ENCODE data around the gene HOXC5.

The HOXC5 gene

GRCh38 chr12:54008260-54008552, 24.6 kb upstream of the HOXC5 start:
- DNase-seq = no peak

GRCh38 chr12:54009171-54010052, 23.4 kb upstream of the HOXC5 start:
- DNase-seq = peak; percentile 72

DNA sequence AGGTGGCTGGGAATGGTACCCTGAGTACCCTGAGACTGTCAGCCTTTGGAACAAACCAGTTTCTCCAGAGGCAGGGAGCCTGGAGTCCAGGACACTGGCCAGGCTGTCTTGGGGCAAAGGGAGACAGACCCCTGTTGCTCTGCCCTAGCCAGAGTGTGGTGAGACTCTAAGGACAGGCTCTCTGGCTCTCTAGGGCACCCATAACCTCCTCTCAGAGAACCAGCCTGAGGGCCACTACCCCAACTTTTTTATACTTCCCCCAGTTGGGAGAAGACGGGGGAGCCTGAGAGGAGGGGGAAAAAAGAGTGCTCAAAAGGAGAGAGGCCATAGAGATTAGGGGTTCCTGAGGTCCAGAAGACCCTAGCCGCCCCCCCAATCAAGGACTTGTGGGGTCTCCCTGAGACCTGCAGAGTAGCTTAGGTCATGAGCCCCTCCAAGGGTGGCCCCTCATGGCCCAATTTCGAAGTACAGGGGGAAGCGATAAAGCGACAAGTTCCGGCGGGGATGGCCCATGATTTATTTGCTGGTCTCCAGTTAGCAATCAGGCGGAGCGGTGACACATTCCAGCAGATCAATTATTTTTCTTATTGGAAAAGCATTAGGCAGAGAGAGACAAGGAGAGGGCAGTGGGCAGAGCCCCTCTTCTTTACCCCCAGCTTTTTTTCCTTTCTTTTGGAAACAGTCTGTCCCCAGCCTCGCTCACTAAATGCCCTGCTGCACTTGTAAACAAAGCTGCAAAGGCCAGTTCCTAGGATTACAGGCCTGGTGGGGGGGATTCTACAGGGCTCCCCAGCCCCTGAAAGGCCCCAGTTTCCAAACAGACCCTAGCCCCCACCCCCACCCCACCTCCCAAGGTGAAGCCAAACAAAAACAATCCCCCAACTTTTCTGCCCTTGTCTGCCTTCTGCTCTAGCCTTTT, 22.5 kb upstream of the HOXC5 start:
- DNase-seq = no peak

- DNase-seq = no peak
These were observed 21.7 kb upstream of the HOXC5 start for GRCh38 chr12:54010972-54011664.

DNA sequence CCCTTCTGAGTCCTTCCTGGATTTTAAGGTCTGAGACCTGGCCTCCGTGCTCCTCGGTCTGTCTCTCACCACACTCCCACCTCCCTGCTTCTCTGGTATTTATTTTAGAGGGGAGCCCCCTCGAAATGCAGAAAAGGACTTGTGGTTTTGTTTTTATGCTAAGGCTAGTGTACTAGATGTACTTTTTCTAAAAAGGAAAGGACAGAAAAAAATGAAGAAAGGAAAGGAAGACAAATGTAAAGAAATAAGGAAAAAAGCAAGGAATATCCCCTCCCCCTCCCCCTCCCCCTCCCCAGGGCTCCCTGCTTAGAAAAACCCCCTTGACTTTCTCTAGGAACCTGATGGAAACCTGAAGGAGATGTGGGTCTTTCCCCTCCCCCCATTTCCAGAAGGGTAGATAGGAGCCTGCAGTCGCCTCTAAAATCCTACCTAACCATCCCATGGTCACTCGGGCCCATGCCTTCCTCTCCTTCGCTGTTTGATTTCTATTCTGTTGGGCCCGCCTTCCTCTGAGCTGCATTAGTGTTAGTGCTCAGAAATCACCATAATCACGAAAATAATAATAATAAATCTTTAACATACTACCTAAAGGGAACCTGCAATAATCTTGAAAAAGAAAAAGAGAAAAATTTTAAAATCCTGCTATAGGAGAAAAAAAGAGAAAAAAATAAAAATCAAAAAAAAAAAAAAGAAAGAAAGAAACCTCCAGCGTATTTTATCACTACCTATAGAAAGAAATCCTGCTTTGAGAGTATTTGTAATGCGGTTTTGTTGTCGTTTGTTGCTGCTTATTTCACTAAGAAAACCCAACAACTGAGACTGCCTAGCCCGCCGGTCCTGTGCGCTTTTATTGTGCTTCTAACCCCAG, 21.0 kb upstream of the HOXC5 start:
- no peak for DNase-seq

- no peak for DNase-seq
These were observed 20.0 kb upstream of the HOXC5 start for GRCh38 chr12:54012631-54013409.

GRCh38 chr12:54014377-54015017, 18.4 kb upstream of the HOXC5 start:
- no peak for DNase-seq

DNA sequence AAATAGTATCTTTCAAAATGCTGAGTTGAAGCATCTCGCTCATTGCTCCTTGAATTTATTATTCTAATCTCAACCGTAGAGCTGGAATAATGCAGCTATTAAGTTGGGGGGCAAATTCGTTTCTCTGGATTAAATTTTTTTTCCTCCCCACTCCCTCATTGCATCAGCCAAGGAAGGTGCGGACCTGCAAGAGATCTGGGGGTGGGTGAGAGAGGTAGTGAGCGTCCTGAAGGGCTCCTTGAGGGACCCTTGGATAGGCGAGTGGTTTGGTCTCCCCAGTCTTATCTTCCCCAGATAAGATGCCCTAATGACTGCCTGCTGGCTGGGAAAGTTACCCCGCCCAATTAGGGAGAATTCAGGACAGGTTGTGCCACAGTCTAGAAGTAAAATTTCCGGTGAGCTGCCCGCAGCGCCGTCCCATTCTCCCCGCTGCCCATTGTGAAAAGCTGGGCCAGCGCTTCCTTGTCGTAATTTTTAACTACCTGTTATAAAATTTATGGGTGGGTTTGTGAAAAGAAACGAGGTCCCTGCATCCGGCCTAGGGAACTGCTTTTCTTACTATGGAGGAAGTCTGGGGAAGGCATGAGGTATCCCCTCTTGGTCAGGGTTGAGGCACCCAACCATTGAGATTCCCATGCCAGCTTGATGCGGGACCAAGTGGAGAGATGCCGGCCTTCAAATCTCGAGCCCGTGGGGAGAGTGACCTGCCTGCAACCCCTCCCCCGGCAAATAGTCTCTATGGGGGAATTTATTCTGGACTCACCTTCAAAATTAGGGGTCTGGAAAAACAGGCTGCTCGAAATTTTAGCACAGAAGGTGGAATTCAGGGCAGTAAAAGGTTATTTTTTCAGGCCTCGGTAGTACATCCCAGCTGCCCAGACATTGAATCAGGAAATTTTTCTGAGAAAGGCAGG, 17.6 kb upstream of the HOXC5 start:
- no peak for DNase-seq

- DNase-seq = no peak
These were observed 16.8 kb upstream of the HOXC5 start for GRCh38 chr12:54016051-54016450.

- no peak for DNase-seq
These were observed 16.3 kb upstream of the HOXC5 start for GRCh38 chr12:54016478-54016964.

GRCh38 chr12:54017027-54017788, 15.6 kb upstream of the HOXC5 start:
- DNase-seq = no peak

DNA sequence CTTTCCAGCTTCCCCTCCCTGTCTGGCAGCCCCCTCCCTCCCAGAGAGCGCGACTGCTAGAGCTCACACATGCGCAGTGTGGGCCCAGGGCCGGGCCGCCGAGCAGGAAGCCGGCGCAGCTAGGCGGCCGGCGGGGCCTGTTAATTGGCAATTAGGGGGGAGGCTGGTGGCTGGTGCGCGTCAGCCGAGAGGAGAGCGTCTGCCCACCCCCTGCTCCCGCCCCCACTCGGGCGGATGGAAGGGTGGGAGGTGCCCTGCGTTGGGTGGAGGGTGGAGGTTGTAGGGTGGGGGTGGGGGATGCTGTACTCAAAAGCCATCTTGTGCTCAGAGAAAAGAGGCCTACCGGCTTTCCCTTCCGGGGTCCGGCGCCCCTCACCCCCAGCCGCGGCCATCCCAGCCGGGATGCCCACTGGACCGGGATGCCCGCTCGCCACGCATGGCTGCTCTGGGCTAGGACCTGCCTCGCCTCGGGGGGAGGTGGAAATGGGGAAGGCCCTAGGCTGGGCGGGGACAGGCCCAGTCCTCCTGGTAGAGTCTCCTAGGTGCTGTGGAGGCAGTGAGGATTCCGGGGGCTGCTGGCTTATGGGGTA, 14.9 kb upstream of the HOXC5 start:
- DNase-seq = peak; percentile 87

GRCh38 chr12:54018468-54018984, 14.3 kb upstream of the HOXC5 start:
- DNase-seq = no peak

- no peak for DNase-seq
These were observed 13.6 kb upstream of the HOXC5 start for GRCh38 chr12:54019091-54019811.

DNA sequence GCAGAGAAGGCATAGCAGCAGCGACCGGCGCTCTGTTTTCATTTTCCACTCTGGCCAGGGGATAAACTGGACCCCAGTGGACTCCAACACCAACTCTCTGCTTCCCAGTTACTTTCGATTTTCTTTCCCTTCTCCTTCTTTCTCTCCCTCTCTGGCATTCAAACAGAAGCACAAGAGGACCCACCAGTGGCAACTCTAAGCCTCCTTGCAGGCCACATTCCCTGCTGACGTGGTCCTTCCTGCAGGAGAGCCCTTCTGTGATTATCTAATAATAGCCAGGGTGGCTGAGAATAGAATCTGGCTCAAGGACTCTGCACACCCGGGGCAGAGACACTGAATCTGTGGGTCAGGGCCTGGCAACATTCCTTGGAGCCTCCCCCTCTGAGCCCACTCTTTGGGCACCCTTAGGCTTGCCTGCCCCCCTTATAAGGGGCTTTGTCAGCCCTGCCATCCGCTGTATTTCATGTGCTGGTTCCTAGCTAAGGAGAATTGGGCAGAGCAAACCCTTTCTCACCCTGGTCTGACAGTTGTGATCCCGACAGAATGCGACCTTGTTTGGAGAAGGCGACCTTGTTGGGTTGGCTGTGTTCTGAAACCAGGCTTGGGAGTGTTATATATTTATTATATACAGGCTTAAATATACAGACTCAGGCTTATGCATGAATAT, 12.8 kb upstream of the HOXC5 start:
- no peak for DNase-seq

GRCh38 chr12:54020591-54021405, 12.1 kb upstream of the HOXC5 start:
- no peak for DNase-seq

All from activated effector memory CD4-positive, alpha-beta T cell treated with anti-CD3 and anti-CD28 coated beads, Interleukin-2, amount 50 U/mL, for 16 hours (primary cell).